IPS DF 4.7 (cell line): Measurements from ENCODE around the gene ZNF417.
"Not testable (repeated sequence)": the region's sequence is repeated elsewhere in the genome, so short reads cannot be mapped to it uniquely, and the experiment has no call there.

Experiments
- DNase-seq: peaks from one replicate; pipeline ENCODE4 v3.0.0-alpha.2; 2013; ENCODE audit warnings: low spot score; ENCODE audit errors: extremely low read depth

Gene ZNF417

DNA sequence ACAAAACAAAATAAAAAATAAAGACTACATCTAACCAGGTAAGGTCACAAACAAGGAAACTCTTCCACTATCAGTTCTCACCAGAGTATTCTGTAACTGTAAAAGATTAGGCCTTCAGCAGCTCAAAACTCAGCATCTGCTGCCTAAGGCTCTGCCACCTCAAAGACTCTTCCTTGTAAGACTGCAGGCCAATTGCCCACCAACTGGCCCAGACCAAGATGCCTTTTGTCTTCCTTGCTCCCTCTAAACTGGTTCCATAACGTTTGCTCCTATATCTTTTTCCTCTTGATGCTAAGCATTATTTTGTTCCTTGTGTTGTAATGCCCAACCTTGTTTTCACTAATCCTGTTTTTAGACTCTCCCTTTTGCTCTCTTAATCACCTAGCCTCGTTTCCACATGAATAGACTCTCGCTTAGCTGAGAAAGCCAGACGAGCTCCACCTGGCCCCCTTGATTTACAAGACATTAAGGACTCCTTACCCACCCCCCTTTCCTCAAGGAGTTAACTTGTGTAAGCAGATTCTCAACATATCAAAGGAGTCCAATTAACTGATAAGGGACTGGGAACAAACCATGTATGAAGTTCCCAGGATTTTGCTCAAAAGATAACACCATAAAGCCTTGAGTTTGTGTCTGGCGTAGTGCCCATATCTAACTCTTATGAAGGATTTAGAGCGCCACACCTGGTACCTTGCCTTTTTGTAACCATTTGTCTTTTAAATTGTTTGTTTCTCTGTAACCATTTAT is 29.0 kb downstream of the ZNF417 start:
- DNase-seq: peak; percentile 78

- no peak for DNase-seq
Measured at GRCh38 chr19:57886046-57886445, 30.3 kb downstream of the ZNF417 start.

DNA sequence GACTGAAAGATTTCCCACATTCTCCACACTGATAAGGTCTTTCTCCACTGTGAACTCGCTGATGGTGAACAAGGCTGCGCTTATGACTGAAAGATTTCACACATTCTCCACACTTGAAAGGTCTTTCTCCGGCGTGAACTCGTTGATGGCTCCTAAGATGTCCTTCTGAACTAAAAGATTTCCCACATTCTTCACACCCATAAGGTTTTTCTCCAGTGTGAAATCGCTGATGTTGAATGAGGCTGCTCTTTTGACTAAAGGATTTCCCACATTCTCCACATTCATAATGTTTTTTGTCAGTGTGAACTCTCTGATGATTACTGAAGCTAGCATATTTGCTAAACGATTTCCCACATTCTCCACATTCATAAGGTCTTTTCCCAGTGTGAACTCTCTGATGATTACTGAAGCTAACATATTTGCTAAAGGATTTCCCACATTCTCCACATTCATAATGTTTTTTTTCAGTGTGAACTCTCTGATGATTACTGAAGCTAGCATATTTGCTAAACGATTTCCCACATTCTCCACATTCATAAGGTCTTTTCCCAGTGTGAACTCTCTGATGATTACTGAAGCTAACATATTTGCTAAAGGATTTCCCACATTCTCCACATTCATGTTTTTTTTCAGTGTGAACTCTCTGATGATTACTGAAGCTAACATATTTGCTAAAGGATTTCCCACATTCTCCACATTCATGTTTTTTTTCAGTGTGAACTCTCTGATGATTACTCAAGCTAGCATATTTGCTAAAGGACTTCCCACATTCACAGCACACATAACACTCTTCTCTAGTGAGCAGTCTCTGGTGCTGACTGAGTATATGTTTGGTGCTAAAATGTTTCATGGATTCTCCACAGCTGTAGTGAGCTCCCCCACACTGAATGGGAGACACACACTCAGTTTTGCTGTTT is 42.3 kb downstream of the ZNF417 start:
- DNase-seq: not testable (repeated sequence)

- no peak for DNase-seq
Measured at GRCh38 chr19:57872450-57872849, 43.9 kb downstream of the ZNF417 start.

DNA sequence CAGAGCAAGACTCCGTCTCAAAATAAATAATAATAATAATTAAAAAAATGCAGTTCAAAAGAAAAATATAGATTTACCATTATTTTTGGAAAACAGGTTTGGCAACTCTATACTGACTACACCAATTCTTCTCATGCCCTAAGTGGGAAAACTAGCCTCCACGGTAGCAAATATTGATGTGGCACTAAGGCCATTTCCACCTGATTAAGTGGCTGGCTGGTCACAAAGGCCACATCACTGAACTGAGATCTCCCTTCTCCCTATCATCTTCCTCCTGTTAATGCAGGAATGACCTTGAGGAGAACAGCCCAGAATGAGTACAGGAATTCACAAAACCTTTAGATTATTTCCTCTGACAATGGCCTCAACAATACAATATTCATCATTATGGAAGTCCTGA is 46.2 kb downstream of the ZNF417 start:
- DNase-seq: no peak

DNA sequence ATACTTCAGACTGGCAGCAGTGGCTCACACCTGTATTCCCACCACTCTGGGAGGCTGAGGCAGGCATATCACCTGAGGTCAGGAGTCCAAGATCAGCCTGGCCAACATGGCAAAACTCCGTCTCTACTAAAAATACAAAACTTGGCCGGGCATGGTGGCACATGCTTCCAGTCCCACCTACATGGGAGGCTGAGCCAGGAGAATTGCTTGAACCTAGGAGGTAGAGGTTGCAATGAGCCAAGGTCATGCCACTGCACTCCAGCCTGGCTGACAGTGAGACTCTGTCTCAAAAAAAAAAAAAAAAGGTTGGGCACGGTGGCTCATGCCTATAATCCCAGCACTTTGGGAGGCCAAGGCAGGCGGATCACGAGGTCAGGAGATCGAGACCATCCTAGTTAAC is 46.7 kb downstream of the ZNF417 start:
- DNase-seq: not testable (repeated sequence)

DNA sequence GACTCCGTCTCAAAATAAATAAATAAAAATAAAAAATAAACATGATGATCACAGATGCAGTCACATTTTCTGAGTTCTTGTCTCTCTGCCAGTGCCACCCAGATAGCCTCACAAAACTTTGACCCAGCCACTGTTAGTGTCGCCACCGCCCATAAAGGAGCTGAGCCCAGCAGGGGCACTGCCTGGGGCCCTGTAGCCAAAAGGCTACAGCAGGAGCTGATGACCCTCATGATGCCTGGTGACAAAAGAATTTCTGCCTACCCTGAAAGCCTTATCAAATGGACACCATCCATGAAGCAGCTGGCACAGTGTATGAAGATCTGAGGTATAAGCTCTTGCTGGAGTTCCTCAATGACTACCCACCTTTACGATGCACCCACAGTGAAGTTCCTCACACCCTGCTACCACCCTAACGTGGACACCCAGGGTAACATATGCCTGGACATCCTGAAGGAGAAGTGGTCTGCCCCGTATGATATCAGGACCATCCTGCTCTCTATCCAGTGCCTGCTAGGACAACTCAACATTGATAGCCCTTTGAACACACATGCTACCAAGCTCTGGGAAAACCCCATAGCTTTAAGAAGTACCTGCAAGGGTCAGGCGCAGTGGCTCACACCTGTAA is 48.4 kb downstream of the ZNF417 start:
- DNase-seq: no peak
